Activated B cell treated with CpG ODN at 0.5 μM for 24 hours (primary cell): ENCODE results near the gene CABP7. TPM values are rescaled to one million over a fixed set of nuclear protein-coding genes. Genes with fewer than 3 reads are reported as not detected.

Experiments used
- ATAC-seq: fragments of 200-7000 bp; cut with Tn5 transposase; one replicate; pipeline ENCODE4 v1.10.0; 2021; ENCODE audit warnings: low read depth, mild to moderate bottlenecking, moderate library complexity
- CTCF ChIA-PET: fragments of 350-600 bp; sonication (Branson Sonifier 250); formaldehyde crosslinking; loops from one replicate; lab custom pipeline; 2021; ENCODE audit warnings: antibody characterized with exemption; lab: Charles Lee
- POLR2A ChIA-PET: fragments of 350-600 bp; sonication (Branson Sonifier 250); formaldehyde crosslinking; loops from one replicate; lab custom pipeline; 2021; ENCODE audit warnings: antibody characterized with exemption; lab: Charles Lee
- DNase-seq: peaks from one replicate; pipeline ENCODE4 v3.0.0; 2022
- H3K27ac Mint-ChIP-seq: one replicate; pipeline ENCODE4 v1.8.0; 2020; ENCODE audit warnings: mixed read lengths
- H3K27me3 Mint-ChIP-seq: one replicate; pipeline ENCODE4 v1.8.0; 2021; ENCODE audit warnings: mixed read lengths
- H3K36me3 Mint-ChIP-seq: one replicate; pipeline ENCODE4 v1.8.0; 2021; ENCODE audit warnings: low read depth, mixed read lengths
- H3K4me1 Mint-ChIP-seq: one replicate; pipeline ENCODE4 v1.8.0; 2021; ENCODE audit warnings: mixed read lengths
- H3K4me3 Mint-ChIP-seq: one replicate; pipeline ENCODE4 v1.8.0; 2020; ENCODE audit warnings: mild to moderate bottlenecking, mixed read lengths
- H3K9me3 Mint-ChIP-seq: one replicate; pipeline ENCODE4 v1.8.0; 2020; ENCODE audit warnings: mixed read lengths
- CTCF ChIP-seq: fragments of 200-600 bp; IDR thresholded peaks from one replicate; pipeline ENCODE4 v1.8.0; 2022; ENCODE audit warnings: antibody characterized with exemption, mild to moderate bottlenecking
- intact Hi-C: fragments of 100-400 bp; cut with micrococcal nuclease; formaldehyde crosslinking; loops from one replicate; pipeline ENCODE4 v1.15.1; 2024
- total RNA-seq: library from RNA; stranded (reverse); gene quantifications from 2 replicates; pipeline ENCODE4 v1.2.3, GENCODE V29; 2022

CABP7 gene
- total RNA-seq, 1 donor from 2014 or later, result 0.07 TPM

GRCh38 chr22:29710922-29711593 is 8.7 kb upstream of the CABP7 start:
- DNase-seq (no peak), ATAC-seq (no peak)
- no peak for TF ChIP-seq CTCF
- CTCF ChIA-PET, result no interaction called here
- Mint-ChIP-seq H3K36me3 (no peaks in the 10 kb centered on the region), H3K27ac (no peak overlapping the region), H3K9me3 (no peaks in the 10 kb centered on the region), H3K4me1 (no peaks in the 10 kb centered on the region), H3K27me3 (peaks cover 18% of the 10 kb centered on the region), H3K4me3 (no peak overlapping the region)
- POLR2A ChIA-PET, result no interaction called here
- intact Hi-C loops, result no loop called here

GRCh38 chr22:29712119-29712518 is 7.7 kb upstream of the CABP7 start:
- Mint-ChIP-seq H3K4me3 (no peak overlapping the region), H3K27ac (no peak overlapping the region), H3K4me1 (no peaks in the 10 kb centered on the region), H3K9me3 (no peaks in the 10 kb centered on the region), H3K27me3 (peaks cover 28% of the 10 kb centered on the region), H3K36me3 (no peaks in the 10 kb centered on the region)
- DNase-seq (no peak), ATAC-seq (no peak)
- no peak for TF ChIP-seq CTCF
- intact Hi-C loops, result no loop called here
- ChIA-PET CTCF (no interaction called here), POLR2A (no interaction called here)

GRCh38 chr22:29713156-29713727 is 6.6 kb upstream of the CABP7 start:
- Mint-ChIP-seq H3K36me3 (no peaks in the 10 kb centered on the region), H3K9me3 (no peaks in the 10 kb centered on the region), H3K27me3 (peaks cover 31% of the 10 kb centered on the region), H3K4me1 (no peaks in the 10 kb centered on the region), H3K27ac (no peak overlapping the region), H3K4me3 (no peak overlapping the region)
- ChIA-PET CTCF (no interaction called here), POLR2A (no interaction called here)
- no peak for DNase-seq
- intact Hi-C loops, result no loop called here
- TF ChIP-seq CTCF, result no peak
- no peak for ATAC-seq

- DNase-seq (no peak), ATAC-seq (no peak)
- peaks cover 5% of the 10 kb centered on the region for H3K4me1 Mint-ChIP-seq
- ChIA-PET POLR2A (no interaction called here), CTCF (no interaction called here)
- no peaks in the 10 kb centered on the region for H3K9me3 Mint-ChIP-seq
- intact Hi-C loops, result no loop called here
- no peaks in the 10 kb centered on the region for H3K36me3 Mint-ChIP-seq
- TF ChIP-seq CTCF, result no peak
- H3K4me3 Mint-ChIP-seq, result no peak overlapping the region
- peaks cover 45% of the 10 kb centered on the region for H3K27me3 Mint-ChIP-seq
- no peak overlapping the region for H3K27ac Mint-ChIP-seq
Observed at GRCh38 chr22:29715240-29715639, 4.6 kb upstream of the CABP7 start.

GRCh38 chr22:29715705-29716104 is 4.1 kb upstream of the CABP7 start:
- Mint-ChIP-seq H3K4me3 (no peak overlapping the region), H3K27ac (no peak overlapping the region), H3K4me1 (peaks cover 5% of the 10 kb centered on the region), H3K27me3 (peaks cover 45% of the 10 kb centered on the region), H3K9me3 (no peaks in the 10 kb centered on the region), H3K36me3 (no peaks in the 10 kb centered on the region)
- POLR2A ChIA-PET, result no interaction called here
- DNase-seq (no peak), ATAC-seq (no peak)
- TF ChIP-seq CTCF, result no peak
- intact Hi-C loops, result no loop called here
- CTCF ChIA-PET, result no interaction called here
